Glomerular visceral epithelial cell (primary cell): ENCODE measurements around the gene THY1.
"Not testable (repeated sequence)": the region's sequence is repeated elsewhere in the genome, so short reads cannot be mapped to it uniquely, and the experiment has no call there.

Source experiments
- DNase-seq: peaks from one replicate; pipeline ENCODE4 v3.0.0-alpha.2; 2016; ENCODE audit errors: extremely low spot score

The THY1 gene

GRCh38 chr11:119445850-119446249 lies 22.9 kb upstream of the THY1 start:
- no peak for DNase-seq

- no peak for DNase-seq
These were observed 22.4 kb upstream of the THY1 start for GRCh38 chr11:119445379-119445778.

GRCh38 chr11:119441898-119442243 lies 18.9 kb upstream of the THY1 start:
- DNase-seq, result no peak

- no peak for DNase-seq
These were observed 15.6 kb upstream of the THY1 start for GRCh38 chr11:119438599-119438998.

- DNase-seq, result not testable (repeated sequence)
These were observed 14.5 kb upstream of the THY1 start for GRCh38 chr11:119437521-119437920.

- DNase-seq, result no peak
These were observed 13.7 kb upstream of the THY1 start for GRCh38 chr11:119436711-119437110.

GRCh38 chr11:119436093-119436492 lies 13.1 kb upstream of the THY1 start:
- DNase-seq, result no peak

- no peak for DNase-seq
These were observed 11.8 kb upstream of the THY1 start for GRCh38 chr11:119434591-119435330.

- peak; percentile 41 for DNase-seq
These were observed 10.4 kb upstream of the THY1 start for GRCh38 chr11:119433358-119433725.

- peak; percentile 94 for DNase-seq
These were observed 9.7 kb upstream of the THY1 start for GRCh38 chr11:119432484-119433357.

GRCh38 chr11:119431523-119431922 lies 8.6 kb upstream of the THY1 start:
- DNase-seq, result no peak

- DNase-seq, result no peak
These were observed 4.3 kb upstream of the THY1 start for GRCh38 chr11:119427279-119427678.

- DNase-seq, result no peak
These were observed 3.2 kb upstream of the THY1 start for GRCh38 chr11:119426142-119426541.

- DNase-seq, result no peak
These were observed 1.8 kb upstream of the THY1 start for GRCh38 chr11:119424775-119425174.

- DNase-seq, result no peak
These were observed 1.3 kb upstream of the THY1 start for GRCh38 chr11:119424276-119424675.

- DNase-seq, result no peak
These were observed 710 bp upstream of the THY1 start for GRCh38 chr11:119423509-119424254.

GRCh38 chr11:119421941-119422808 lies 797 bp downstream of the THY1 start:
- no peak for DNase-seq

GRCh38 chr11:119421351-119421750 lies 1.6 kb downstream of the THY1 start:
- no peak for DNase-seq

GRCh38 chr11:119420631-119421030 lies 2.3 kb downstream of the THY1 start:
- DNase-seq, result no peak

- DNase-seq, result peak; percentile 86
These were observed 3.0 kb downstream of the THY1 start for GRCh38 chr11:119419834-119420492.

- DNase-seq, result no peak
These were observed 3.7 kb downstream of the THY1 start for GRCh38 chr11:119419246-119419645.
